OCI-LY7 (cell line): Measurements from ENCODE around the gene BDKRB1. TPM values are rescaled to one million over a fixed set of nuclear protein-coding genes. Genes with fewer than 3 reads are reported as not detected.

ENCODE experiments used
- BruUV-seq: library from RNA; stranded (reverse); fragments of 400-500 nt; replicated peaks from 2 replicates; lab custom pipeline; 2021; lab: Mats Ljungman, UMichigan
- CTCF ChIA-PET: fragments of 300-600 bp; sonication (Branson Sonifier 250); formaldehyde crosslinking; loops from one replicate; lab custom pipeline; 2022; ENCODE audit warnings: antibody characterized with exemption; ENCODE audit not compliant: unreplicated experiment; lab: Charles Lee
- POLR2A ChIA-PET: fragments of 300-600 bp; sonication (Branson Sonifier 250); formaldehyde crosslinking; loops from one replicate; lab custom pipeline; 2022; ENCODE audit warnings: antibody characterized with exemption; lab: Charles Lee
- DNase-seq: peaks from one replicate; pipeline ENCODE4 v3.0.0-alpha.2; 2015; ENCODE audit warnings: low spot score
- H2AFZ ChIP-seq: fragments of 200-600 bp; sonication (generic), shearing (Covaris generic); 2 replicates; pipeline ENCODE4 v1.6.1; 2014; ENCODE audit warnings: mild to moderate bottlenecking, antibody characterized with exemption, low read length, moderate library complexity
- H3K27ac ChIP-seq: fragments of 200-600 bp; sonication (generic); 2 replicates; pipeline ENCODE4 v1.5.1; 2014; ENCODE audit warnings: mixed run types, low read depth, mild to moderate bottlenecking, moderate library complexity, low read length, inconsistent platforms; ENCODE audit not compliant: poor library complexity, severe bottlenecking
- H3K36me3 ChIP-seq: fragments of 200-600 bp; sonication (generic); 2 replicates; pipeline ENCODE4 v1.6.1; 2014; ENCODE audit warnings: mild to moderate bottlenecking, antibody characterized with exemption, low read length, moderate library complexity, mixed read lengths; ENCODE audit not compliant: insufficient read depth
- H3K4me1 ChIP-seq: fragments of 200-600 bp; sonication (generic); 2 replicates; pipeline ENCODE4 v1.5.1; 2014; ENCODE audit warnings: mild to moderate bottlenecking, low read length; ENCODE audit not compliant: insufficient read depth, poor library complexity, severe bottlenecking
- H3K4me2 ChIP-seq: fragments of 200-600 bp; sonication (generic); 2 replicates; pipeline ENCODE4 v1.6.1; 2014; ENCODE audit warnings: mild to moderate bottlenecking, low read length
- H3K4me3 ChIP-seq: fragments of 200-600 bp; sonication (generic); 2 replicates; pipeline ENCODE4 v1.5.1; 2014; ENCODE audit warnings: mild to moderate bottlenecking, low read depth, low read length; ENCODE audit not compliant: poor library complexity, severe bottlenecking
- H3K79me2 ChIP-seq: fragments of 200-600 bp; sonication (generic); 2 replicates; pipeline ENCODE4 v1.6.1; 2016; ENCODE audit warnings: low read depth, mild to moderate bottlenecking, low read length, moderate library complexity, mixed read lengths; ENCODE audit not compliant: insufficient read depth
- H3K9me2 ChIP-seq: fragments of 200-600 bp; sonication (generic); 2 replicates; pipeline ENCODE4 v1.6.1; 2016; ENCODE audit warnings: mild to moderate bottlenecking, low read length, mixed read lengths; ENCODE audit not compliant: insufficient read depth
- H3K9me3 ChIP-seq: fragments of 200-600 bp; sonication (generic); 2 replicates; pipeline ENCODE4 v1.6.1; 2014; ENCODE audit warnings: mild to moderate bottlenecking, mixed run types, low read length, mixed read lengths
- H4K20me1 ChIP-seq: fragments of 200-600 bp; sonication (generic); 2 replicates; pipeline ENCODE4 v1.6.1; 2014; ENCODE audit warnings: mild to moderate bottlenecking, antibody characterized with exemption, low read length, moderate library complexity, mixed read lengths; ENCODE audit not compliant: insufficient read depth
- CTCF ChIP-seq: fragments of 200-600 bp; sonication (generic); conservative IDR thresholded peaks from 2 replicates; pipeline ENCODE4 v1.5.1; 2014; ENCODE audit warnings: mild to moderate bottlenecking, antibody characterized with exemption, low read length, moderate library complexity, mixed read lengths
- EZH2phosphoT487 ChIP-seq: fragments of 200-600 bp; sonication (generic); IDR thresholded peaks from 2 replicates; pipeline ENCODE4 v1.6.1; 2018; ENCODE audit warnings: low read depth, borderline replicate concordance, mild to moderate bottlenecking, mixed run types, antibody characterized with exemption, low read length, moderate library complexity, mixed read lengths
- intact Hi-C: fragments of 100-400 bp; cut with micrococcal nuclease; formaldehyde crosslinking; loops from one replicate; pipeline ENCODE4 v1.10.0; 2022; ENCODE audit not compliant: unreplicated experiment
- total RNA-seq, 2 experiments: library from RNA; depleted of rRNA in 1 of 2; stranded (reverse); fragments of >200 nt in 1 of 2; shearing (Covaris generic) in 1 of 2; gene quantifications; 2 replicates each; pipeline ENCODE4 v1.2.3, GENCODE V29; 2014 to 2022

The BDKRB1 gene
- total RNA-seq, 2 experiments from 2014 or later, result not detected

GRCh38 chr14:96252323-96252998 is 3.5 kb upstream of the BDKRB1 start:
- CTCF ChIA-PET, result no interaction called here
- Histone ChIP-seq H3K4me1 (no peaks in the 10 kb centered on the region), H4K20me1 (no peaks in the 10 kb centered on the region), H3K36me3 (no peaks in the 10 kb centered on the region), H3K4me3 (no peak overlapping the region), H2AFZ (no peak overlapping the region), H3K4me2 (no peak overlapping the region), H3K9me2 (no peaks in the 10 kb centered on the region), H3K79me2 (no peaks in the 10 kb centered on the region), H3K9me3 (no peaks in the 10 kb centered on the region), H3K27ac (no peak overlapping the region)
- POLR2A ChIA-PET, result no interaction called here
- no TSS peak for BruUV-seq
- TF ChIP-seq CTCF (no peak), EZH2phosphoT487 (no peak)
- DNase-seq, result no peak
- intact Hi-C loops, result no loop called here

GRCh38 chr14:96252999-96253539 is 2.9 kb upstream of the BDKRB1 start:
- intact Hi-C loops, result no loop called here
- ChIA-PET POLR2A (no interaction called here), CTCF (no interaction called here)
- Histone ChIP-seq H3K9me3 (no peaks in the 10 kb centered on the region), H3K9me2 (no peaks in the 10 kb centered on the region), H2AFZ (no peak overlapping the region), H3K27ac (no peak overlapping the region), H3K4me2 (no peak overlapping the region), H3K79me2 (no peaks in the 10 kb centered on the region), H3K4me3 (no peak overlapping the region), H4K20me1 (no peaks in the 10 kb centered on the region), H3K36me3 (no peaks in the 10 kb centered on the region), H3K4me1 (no peaks in the 10 kb centered on the region)
- no peak for TF ChIP-seq EZH2phosphoT487
- no peak for TF ChIP-seq CTCF
- BruUV-seq, result no TSS peak
- DNase-seq, result no peak

GRCh38 chr14:96254687-96255086 is 1.3 kb upstream of the BDKRB1 start:
- no peak overlapping the region for H3K27ac ChIP-seq
- CTCF ChIA-PET, result no interaction called here
- H2AFZ ChIP-seq, result no peak overlapping the region
- intact Hi-C loops, result no loop called here
- DNase-seq, result no peak
- H3K4me2 ChIP-seq, result no peak overlapping the region
- POLR2A ChIA-PET, result no interaction called here
- BruUV-seq, result no TSS peak
- no peaks in the 10 kb centered on the region for H3K9me2 ChIP-seq
- H3K79me2 ChIP-seq, result no peaks in the 10 kb centered on the region
- H4K20me1 ChIP-seq, result no peaks in the 10 kb centered on the region
- no peak overlapping the region for H3K4me3 ChIP-seq
- H3K4me1 ChIP-seq, result no peaks in the 10 kb centered on the region
- no peak for TF ChIP-seq EZH2phosphoT487
- no peak for TF ChIP-seq CTCF
- H3K9me3 ChIP-seq, result no peaks in the 10 kb centered on the region
- H3K36me3 ChIP-seq, result no peaks in the 10 kb centered on the region
